ENCODE measurements around the gene DENND4C.
"Not testable (repeated sequence)": the region's sequence is repeated elsewhere in the genome, so short reads cannot be mapped to it uniquely, and the experiment has no call there.

DENND4C gene

DNA sequence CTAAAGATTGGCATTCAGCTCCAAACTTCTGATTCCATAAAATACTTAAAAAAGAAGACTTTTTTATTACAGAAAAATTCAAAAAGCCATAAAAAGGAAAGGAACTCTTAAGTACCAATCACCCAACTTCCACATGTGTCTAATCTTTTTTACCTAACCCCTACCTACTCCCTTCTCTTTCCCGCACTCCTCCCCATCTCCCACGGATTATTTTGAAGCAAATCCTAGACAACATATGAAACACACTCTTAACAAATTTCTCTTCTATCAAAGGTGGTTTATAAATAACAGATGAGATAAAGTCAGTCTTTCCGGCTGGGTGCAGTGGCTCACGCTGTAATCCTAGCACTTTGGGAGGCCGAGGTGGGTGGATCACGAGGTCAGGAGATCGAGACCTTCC lies 5.9 kb upstream of the DENND4C start:
- no peak for DNase-seq (ENCODE audit: low spot score)

DNA sequence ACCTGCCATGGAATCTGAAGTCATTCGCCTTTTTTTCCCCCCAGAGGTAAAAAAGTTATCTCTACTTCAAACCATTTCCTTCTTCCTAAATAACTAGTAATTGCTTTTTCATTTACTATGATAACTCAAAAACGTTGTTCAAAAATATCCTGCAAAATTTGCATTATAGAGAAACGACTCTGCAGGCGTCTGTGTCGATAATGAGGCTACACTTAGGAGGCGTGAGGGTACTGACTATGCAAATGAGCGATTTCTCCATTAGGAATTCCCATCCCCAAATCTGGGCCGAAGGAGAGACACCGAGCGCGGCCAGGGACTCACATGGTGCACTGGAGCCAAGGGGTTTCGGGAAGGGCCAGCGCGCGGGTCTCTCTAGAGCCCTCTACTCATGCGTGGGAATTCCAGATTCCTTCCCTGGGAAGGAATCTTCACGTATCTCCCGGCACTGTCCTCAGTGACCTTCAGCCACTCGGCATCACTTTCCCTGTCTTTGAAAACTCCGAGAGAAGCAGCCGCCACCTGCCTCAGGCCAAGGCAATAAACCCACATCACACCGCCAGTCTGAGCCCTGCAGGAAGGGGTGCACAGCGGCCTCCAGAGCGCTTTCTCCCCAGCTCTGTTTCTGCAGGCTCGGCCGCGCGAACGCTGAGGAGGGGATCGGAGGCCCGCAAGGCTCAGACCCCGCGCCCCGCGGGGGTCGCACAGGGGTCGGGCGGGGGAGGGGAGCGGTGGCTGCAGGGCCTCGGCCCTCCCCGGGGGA lies 718 bp upstream of the DENND4C start:
- DNase-seq (ENCODE audit: low spot score) = peak; percentile 69

DNA sequence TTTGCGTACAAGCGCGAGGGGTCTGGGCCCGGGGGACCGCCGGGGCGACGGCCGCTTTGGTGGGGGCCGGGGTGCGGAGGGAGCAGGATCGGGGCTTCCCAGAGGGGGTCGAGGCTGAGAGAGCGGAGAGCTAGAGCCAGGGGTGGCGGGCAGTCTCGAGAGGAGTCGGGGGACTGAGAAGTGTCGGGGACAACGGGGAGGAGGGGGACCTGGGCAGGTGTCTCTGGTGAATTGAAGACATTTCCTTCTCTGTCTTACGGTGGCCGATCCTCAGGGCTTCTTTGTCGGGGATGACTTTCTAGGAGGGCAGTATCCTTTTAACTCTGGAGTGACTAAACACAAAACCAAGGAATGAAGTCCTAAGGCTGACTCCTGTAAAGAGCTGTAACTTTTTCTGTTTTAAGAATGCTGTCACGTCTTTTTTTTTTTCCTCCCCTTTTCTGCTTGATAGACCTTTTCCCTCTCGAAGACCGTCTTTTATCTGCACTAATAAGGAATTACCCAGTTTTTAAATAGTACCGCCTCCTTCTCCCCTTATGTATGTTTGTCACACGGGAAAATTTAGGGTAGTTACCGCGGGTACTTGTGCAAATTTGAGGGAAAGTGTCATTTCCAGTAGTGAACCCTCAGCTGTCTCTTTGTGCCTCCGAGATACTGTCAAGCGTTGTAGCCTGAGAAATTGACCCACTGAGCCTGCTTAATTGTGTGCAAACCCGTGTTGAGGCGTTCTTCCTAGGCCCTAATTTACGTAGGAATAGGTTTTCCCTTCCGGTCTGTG lies 822 bp downstream of the DENND4C start:
- DNase-seq (ENCODE audit: low spot score) = peak; percentile 9

DNA sequence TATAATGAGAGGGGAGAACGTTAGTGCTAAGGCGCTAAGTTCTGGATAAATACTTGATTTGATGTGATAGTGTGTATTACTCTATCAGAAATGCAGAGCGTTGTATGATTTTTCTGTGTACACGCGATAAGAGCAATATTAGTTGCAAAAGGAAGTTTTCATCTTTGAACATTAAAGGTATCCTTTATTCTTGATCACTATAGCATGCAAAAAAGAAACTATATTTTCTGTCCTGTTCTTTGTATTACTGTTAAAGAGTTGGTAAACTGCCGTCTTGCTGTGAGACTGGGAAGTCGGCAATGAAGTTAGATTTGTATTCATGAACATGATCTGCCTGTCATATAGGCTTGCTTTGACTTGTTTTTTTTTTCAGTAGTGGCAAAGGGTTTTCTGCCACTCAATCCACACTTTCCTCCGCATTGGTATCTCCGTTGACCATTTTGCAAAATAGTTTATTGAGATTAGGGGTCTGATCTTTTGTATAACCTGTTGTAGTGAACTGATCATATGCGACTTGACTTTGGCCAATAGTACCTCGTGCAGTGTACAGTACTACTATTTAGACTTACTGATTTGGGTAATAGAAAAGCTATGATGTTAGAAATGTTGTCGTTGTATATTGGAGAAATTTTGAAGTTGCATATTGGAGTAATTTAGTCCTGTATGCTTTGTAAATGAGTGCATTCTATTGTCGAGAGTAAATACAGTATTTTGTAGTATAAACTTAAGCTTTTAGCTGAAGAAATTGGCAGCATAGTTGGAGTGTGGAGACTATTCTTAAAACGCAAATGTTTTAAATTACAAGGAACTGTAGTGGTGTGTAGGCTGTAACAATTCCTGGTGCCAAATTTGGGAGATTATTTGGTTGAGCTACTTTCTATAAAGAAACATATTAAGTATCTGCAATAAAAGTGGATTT lies 1.7 kb downstream of the DENND4C start:
- DNase-seq (ENCODE audit: low spot score) = no peak

DNA sequence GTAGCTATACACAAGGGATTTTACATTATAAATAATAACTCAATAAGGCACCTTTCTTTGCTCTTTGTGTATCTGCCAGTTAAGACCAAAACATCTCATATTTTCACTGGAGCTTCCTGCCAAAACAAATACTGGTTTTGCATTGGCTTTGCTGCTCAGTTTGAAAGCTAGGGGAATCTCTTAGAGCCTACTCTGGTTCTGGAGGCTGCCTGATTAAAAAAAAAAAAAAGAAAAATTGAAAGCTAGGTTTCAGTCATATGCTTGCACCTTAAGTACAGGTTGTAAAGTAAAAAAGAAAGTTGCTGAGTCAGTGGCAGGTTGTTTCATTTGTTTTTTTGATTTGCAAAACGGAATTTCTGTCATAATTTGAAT lies 2.3 kb downstream of the DENND4C start:
- no peak for DNase-seq (ENCODE audit: low spot score)

DNA sequence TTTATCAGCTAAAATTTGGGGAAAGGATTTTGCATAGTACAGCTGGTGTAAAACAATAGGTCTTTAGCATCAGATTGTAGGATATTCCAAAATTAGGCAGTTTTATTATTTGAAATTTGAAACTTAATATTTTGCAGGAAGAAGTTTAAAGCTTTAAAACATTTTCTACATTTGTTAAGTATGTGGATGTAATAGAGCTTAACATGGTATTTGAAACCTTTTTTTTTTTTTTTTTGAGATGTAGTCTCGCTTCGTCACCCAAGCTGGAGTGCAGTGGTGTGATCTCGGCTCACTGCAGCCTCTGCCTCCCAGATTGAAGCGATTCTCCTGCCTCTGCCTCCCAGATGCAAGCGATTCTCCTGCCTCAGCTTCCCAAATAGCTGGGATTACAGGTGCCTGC lies 2.9 kb downstream of the DENND4C start:
- DNase-seq (ENCODE audit: low spot score) = no peak

DNA sequence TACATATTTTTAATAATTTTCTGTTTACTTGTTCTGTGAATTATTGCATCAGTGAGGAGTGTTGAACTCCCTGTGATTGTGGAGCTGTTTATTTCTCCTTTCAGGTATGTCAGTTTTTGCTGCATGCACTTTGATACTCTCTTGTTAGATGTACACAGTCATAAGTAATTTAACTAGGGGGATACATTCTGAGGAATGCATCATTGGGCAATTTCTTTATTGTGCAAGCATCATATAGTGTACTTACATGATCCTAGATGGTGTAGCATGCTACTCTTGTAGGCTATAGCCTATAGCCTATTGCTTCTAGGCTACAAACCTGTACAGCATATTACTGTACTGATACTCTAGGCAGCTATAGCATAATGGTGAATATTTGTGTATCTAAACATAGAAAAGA lies 9.5 kb downstream of the DENND4C start:
- DNase-seq (ENCODE audit: low spot score) = no peak

DNA sequence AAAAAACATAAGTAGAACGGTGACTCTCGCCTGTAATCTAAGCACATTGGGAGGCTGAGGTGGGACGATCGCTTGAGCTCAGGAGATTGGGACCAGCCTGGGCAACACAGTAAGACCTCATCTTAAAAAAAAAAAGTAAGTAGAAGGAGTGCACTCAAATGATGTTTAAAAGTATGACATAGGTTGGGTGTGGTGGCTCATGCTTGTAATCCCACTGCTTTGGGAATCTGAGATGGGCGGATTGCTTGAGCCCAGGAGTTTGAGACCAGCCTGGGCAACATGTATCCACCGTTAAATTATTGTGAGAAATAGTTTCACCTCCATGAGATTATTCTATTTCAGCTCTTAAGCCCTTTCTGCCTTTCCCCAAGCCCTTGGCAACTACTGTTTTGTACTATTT lies 11.2 kb downstream of the DENND4C start:
- DNase-seq (ENCODE audit: low spot score) = no peak

DNA sequence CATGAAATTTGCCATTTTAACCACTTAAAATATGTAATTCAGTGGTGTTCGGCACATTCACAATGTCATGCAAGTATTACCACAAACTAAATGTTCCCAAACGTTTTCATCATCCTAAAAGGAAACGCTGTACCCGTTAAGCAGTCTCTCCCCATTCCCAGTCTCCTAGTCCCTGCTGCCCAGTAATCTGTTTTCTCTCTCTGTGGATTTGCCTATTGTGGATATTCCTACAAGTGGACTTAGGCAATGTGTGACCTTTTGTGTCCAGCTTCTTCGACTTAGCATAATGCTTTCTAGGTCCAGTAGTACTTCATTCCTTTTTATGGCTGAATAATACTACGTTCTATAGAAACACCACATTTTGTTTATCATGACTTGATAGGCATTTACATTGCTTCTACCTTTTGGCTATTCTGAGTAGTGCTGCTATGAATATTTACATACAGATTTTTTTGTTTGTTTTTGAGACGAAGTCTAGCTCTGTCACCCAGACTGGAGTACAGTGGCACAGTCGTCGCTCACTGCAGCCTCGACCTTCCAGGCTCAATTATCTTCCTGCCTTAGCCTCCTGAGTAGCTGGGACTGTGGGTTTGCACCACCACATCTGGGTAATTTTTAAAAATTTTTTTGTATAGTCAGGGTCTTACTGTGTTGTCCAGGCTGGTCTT lies 13.0 kb downstream of the DENND4C start:
- DNase-seq (ENCODE audit: low spot score) = no peak

DNA sequence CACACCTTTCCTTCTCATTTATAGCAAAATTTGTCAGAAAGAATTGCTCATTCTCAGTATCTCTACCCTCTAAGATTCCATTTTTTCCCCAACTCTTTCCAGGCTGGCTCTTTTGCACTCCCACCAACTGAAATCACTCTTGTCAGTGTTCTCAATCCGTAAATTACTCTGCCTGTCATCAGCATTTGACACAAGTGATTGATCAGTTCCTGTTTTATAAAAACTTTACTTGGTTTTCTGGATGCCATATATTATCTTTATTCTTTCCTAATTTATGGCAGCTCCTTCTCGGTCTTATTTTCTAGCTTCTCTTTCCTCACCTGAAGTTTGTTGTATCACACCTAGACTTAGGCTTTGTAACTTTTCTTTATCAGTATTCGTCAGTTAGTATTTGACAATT lies 16.4 kb downstream of the DENND4C start:
- DNase-seq (ENCODE audit: low spot score) = no peak

DNA sequence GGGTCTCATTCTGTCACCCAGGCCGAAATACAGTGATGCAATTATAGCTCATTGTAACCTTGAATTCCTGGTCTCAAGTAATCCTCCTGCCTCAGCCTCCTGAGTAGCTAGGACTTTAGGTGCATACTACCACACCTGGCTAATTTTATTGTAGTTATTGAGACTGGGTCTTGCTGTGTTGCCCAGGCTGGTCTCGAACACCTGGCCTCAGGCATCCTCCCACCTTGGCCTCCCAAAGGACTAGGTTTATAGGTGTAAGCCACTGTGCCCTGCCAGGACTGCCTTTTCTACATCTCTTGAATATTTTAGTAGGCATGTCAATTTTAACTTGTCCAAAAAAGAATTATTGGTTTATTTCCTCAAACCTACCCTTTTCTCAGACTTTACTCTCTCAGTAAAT lies 16.9 kb downstream of the DENND4C start:
- DNase-seq (ENCODE audit: low spot score) = no peak

DNA sequence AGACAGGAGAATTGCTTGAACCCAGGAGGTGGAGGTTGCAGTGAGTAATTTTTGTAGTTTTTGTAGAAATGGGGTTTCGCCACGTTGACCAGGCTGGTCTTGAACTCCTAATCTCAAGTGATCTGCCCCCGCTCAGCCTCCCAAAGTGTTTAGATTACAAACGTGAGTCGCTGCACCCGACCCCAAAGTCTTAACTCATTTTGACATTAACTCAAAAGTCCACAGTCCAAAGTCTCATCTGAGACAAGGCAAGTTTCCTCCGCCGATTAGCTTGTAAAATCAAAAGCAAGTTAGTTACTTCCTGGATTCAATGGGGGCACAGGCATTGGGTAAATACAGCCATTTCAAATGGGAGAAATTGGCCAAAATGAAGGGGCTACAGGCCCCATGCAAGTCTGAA lies 19.9 kb downstream of the DENND4C start:
- DNase-seq (ENCODE audit: low spot score) = peak; percentile 27

DNA sequence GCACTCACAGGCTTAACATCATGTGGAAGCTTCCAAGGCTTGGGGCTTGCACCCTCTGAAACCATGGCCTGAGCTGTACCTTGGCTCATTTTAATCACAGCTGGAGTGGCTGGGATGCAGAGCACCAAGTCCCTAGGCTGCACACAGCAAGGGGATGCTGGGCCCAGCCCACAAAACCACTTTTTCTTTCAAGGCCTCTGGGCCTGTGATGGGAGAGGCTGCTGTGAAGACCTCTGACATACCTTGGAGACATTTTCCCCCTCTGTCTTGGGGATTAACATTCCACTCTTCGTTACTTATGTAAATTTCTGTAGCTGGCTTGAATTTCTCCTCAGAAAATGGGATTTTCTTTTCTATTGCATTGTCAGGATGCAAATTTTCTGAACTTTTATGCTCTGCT lies 20.7 kb downstream of the DENND4C start:
- not testable (repeated sequence) for DNase-seq (ENCODE audit: low spot score)

DNA sequence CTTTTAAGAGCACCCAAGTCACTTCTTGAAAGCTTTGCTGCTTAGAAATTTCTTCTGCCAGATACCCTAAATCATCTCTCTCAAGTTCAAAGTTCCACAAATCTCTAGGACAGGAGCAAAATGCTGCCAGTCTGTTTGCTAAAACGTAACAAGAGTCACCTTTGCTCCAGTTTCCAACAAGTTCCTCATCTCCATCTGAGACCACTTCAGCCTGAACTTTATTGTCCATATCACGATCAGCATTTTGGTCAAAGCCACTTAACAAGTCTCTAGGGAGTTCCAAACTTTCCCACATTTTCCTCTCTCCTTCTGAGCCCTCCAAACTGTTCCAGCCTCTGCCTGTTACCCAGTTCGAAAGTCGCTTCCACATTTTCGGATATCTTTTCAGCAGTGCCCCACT lies 21.1 kb downstream of the DENND4C start:
- DNase-seq (ENCODE audit: low spot score) = not testable (repeated sequence)

DNA sequence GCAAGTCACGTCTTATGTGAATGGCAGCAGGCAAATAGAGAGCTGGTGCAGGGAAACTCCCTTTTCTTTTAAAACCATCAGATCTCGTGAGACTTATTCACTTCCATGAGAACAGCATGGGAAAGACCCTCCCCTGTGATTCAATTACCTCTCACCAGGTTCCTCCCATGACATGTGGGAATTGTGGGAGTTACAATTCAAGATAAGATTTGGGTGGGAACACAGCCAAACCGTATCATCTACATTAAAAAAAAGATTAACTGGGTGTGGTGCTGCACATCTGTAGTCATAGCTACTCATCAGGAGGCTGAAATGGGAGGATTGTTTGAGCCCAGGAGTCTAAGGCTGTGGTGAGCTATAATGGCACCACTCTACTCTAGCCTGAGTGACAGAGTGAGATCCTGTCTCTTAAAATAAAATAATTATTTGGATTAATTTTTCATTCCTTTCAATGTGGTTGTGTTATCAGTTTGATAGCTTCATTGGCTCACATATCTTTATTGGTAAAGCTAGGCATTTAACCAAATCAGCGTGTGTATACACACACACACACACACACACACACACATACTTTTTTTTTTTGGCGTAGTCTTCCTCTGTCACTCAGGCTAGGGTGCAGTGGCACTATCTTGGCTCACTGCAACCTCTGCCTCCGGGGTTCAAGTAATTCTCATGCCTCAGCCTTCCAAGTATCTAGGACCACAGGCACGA lies 21.8 kb downstream of the DENND4C start:
- DNase-seq (ENCODE audit: low spot score) = no peak

DNA sequence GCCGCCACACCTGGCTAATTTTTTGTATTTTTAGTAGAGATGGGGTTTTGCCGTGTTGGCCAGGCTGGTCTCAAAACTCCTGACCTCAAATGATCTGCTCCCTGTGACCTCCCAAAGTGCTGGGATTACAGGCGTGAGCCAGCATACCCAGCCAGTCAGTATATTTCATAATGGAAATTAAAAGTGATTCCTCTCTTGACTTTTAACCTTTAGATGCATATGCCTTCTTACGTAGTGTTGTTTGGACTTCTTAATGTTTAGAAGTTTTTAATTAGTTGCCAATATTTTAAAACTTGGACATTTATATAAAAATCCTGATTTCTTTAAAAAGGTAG lies 22.4 kb downstream of the DENND4C start:
- no peak for DNase-seq (ENCODE audit: low spot score)

DNA sequence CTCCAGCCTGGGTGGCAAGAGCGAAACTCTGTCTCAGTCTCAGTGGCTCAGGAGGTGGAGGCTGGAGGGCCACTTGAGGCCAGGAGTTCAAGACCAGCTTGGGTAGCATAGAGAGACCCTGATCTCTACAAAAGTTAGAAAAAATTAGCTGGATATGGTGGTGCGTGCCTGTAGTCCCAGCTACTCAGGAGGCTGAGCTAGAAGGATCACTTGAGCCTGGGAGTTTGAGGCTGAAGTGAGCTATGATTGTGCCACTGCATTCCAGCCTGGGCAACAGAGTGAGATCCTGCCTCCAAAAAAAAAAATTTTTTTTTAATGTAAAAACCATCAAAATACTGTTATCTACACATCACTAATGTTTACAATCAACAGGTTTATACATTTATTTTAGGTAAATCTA lies 24.6 kb downstream of the DENND4C start:
- DNase-seq (ENCODE audit: low spot score) = no peak

DNA sequence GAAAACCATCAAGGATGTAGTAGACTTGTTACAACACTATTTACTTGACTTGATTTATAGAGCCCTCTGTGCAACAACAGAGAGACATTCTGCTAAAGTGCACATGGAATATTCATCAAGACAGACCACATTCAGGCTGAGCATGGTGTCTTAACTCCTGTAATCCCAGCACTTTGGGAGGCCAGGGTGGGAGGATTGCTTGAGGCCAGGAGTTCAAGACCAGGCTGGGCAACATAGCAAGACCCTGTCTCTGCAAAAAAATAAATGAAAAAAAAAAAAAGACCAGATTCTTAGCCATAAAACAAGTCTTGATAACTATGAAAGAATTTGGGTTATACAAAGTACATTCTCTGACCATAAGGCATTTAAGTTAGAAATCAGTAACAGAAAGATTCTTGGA lies 25.3 kb downstream of the DENND4C start:
- no peak for DNase-seq (ENCODE audit: low spot score)

DNA sequence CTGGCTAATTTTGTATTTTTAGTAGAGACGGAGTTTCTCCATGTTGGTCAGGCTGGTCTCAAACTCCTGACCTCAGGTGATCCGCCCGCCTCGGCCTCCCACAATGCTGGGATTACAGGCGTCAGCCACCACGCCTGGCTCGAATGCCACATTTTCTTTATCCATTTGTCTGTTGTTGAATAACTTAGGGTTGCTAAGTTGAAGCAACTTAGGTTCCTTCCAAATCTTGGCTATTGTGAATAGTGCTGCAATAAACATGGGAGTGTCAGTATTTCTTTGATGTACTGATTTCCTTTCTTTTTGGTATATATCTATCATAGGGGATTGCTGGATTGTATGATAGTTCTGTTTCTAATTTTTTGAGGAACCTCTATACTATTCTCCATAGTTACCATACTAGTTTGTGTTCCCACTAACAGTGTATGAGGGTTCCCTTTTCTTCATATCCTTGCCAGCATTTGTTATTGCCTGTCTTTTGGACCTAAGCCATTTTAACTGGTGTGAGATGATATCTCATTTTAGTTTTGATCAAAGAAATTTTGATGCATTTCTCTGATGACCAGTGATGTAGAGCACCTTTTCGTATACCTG lies 29.3 kb downstream of the DENND4C start:
- DNase-seq (ENCODE audit: low spot score) = not testable (repeated sequence)

DNA sequence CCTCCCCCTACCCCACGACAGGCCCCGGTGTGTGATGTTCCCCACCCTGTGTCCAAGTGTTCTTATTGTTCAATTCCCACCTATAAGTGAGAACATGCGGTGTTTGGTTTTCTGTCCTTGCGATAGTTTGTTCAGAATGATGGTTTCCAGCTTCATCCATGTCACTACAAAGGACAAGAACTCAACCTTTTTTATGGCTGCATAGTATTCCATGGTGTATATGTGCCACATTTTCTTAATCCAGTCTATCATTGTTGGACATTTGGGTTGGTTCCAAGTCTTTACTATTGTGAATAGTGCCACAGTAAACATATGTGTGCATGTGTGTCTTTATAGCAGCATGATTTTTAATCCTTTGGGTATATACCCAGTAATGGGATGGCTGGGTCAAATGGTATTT lies 35.1 kb downstream of the DENND4C start:
- not testable (repeated sequence) for DNase-seq (ENCODE audit: low spot score)

DNA sequence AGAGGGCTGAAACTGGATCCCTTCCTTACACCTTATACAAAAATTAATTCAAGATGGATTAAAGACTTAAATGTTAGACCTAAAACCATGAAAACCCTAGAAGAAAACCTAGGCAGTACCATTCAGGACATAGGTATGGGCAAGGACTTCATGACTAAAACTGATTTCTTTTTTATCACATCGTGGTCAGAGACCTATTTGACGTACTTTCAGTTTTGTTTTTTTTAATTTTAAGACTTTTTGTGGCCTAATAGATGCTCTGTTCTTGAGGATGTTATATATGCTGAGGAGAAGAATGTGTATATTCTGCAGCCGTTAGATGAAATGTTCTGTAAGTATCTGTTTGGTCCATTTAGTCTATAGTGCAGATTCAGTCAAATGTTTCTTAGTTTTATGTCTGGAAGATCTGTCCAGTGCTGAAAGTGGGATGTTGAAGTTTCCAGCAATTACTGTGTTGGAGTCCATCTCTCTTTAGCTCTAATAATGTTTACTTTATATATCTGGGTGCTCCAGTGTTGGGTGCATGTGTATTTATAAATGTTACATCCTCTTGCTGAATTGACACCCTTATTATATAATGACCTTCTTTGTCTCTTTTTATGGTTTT lies 36.4 kb downstream of the DENND4C start:
- DNase-seq (ENCODE audit: low spot score) = not testable (repeated sequence)

Data from LoVo (cell line).